Stimulated activated CD8-positive, alpha-beta memory T cell treated with anti-CD3 and anti-CD28 coated beads, Interleukin-12 subunit alpha, Interleukin-12 subunit beta, amount 100 ng/mL, for 4 hours (primary cell): ENCODE measurements around the gene PRPF40A.
A peak's percentile ranks its signal among the peaks of the same experiment; 100 is the strongest.

Source experiments
- DNase-seq: peaks from one replicate; pipeline ENCODE4 v3.0.0-alpha.2; 2020; ENCODE audit warnings: low read depth

The PRPF40A gene

GRCh38 chr2:152651834-152652233 is 65.4 kb downstream of the PRPF40A start:
- no peak for DNase-seq

- no peak for DNase-seq
Measured at GRCh38 chr2:152650768-152651371, 66.4 kb downstream of the PRPF40A start.

- DNase-seq, result no peak
Measured at GRCh38 chr2:152649997-152650396, 67.3 kb downstream of the PRPF40A start.

- DNase-seq, result no peak
Measured at GRCh38 chr2:152648336-152648735, 68.9 kb downstream of the PRPF40A start.

GRCh38 chr2:152647552-152647951 is 69.7 kb downstream of the PRPF40A start:
- DNase-seq, result no peak

GRCh38 chr2:152646775-152647174 is 70.5 kb downstream of the PRPF40A start:
- DNase-seq, result no peak

GRCh38 chr2:152646264-152646663 is 71.0 kb downstream of the PRPF40A start:
- DNase-seq, result no peak

- DNase-seq, result no peak
Measured at GRCh38 chr2:152644189-152644873, 72.9 kb downstream of the PRPF40A start.

- no peak for DNase-seq
Measured at GRCh38 chr2:152638590-152638989, 78.7 kb downstream of the PRPF40A start.

GRCh38 chr2:152638056-152638455 is 79.2 kb downstream of the PRPF40A start:
- DNase-seq, result no peak

- no peak for DNase-seq
Measured at GRCh38 chr2:152637251-152637650, 80.0 kb downstream of the PRPF40A start.

- peak; percentile 17 for DNase-seq
Measured at GRCh38 chr2:152635635-152636298, 81.5 kb downstream of the PRPF40A start.

GRCh38 chr2:152632736-152633135 is 84.5 kb downstream of the PRPF40A start:
- DNase-seq, result no peak

GRCh38 chr2:152630466-152630865 is 86.8 kb downstream of the PRPF40A start:
- DNase-seq, result no peak

GRCh38 chr2:152629202-152629601 is 88.1 kb downstream of the PRPF40A start:
- DNase-seq, result no peak

- DNase-seq, result no peak
Measured at GRCh38 chr2:152627351-152627957, 89.8 kb downstream of the PRPF40A start.

- no peak for DNase-seq
Measured at GRCh38 chr2:152626911-152627339, 90.3 kb downstream of the PRPF40A start.

GRCh38 chr2:152624805-152625204 is 92.5 kb downstream of the PRPF40A start:
- no peak for DNase-seq

GRCh38 chr2:152623775-152624174 is 93.5 kb downstream of the PRPF40A start:
- no peak for DNase-seq

- DNase-seq, result no peak
Measured at GRCh38 chr2:152623076-152623740, 94.1 kb downstream of the PRPF40A start.

GRCh38 chr2:152622219-152622618 is 95.0 kb downstream of the PRPF40A start:
- DNase-seq, result no peak

GRCh38 chr2:152620985-152621384 is 96.3 kb downstream of the PRPF40A start:
- no peak for DNase-seq
